A549 (cell line): Measurements from ENCODE around the gene COG5. TPM values are rescaled to one million over a fixed set of nuclear protein-coding genes. Genes with fewer than 3 reads are reported as not detected.
"Not testable (repeated sequence)": the region's sequence is repeated elsewhere in the genome, so short reads cannot be mapped to it uniquely, and the experiment has no call there.

Experiments
- ATAC-seq, 2 experiments: fragments of 200-7000 bp in 1 of 2; fragments of >200 bp in 1 of 2; cut with Nextera tagmentation in 1 of 2; cut with Tn5 transposase in 1 of 2; 3 replicates each; pipeline versions ENCODE4 v1.8.0 to v1.9.1; 2018 to 2020; ENCODE audit warnings: mild to moderate bottlenecking in 1 of 2, moderate library complexity in 1 of 2
- CTCF ChIA-PET: fragments of 300-600 bp; sonication (Branson Sonifier 250); formaldehyde crosslinking; extraction: SDS; loops from one replicate; lab custom pipeline; 2021; ENCODE audit warnings: antibody characterized with exemption, inconsistent platforms; lab: Yijun Ruan, JAX
- POLR2A ChIA-PET: fragments of 350-600 bp; formaldehyde crosslinking; extraction: SDS; loops from one replicate; lab custom pipeline; 2021; ENCODE audit warnings: antibody characterized with exemption, inconsistent platforms; lab: Yijun Ruan, JAX
- DNase-seq, 2 experiments: peaks; one replicate each; pipeline versions ENCODE4 v3.0.0 to v3.0.0-alpha.2; 2011 to 2016; ENCODE audit warnings: low read depth in 1 of 2, low spot score in 1 of 2
- FAIRE-seq: peaks from 2 replicates; lab custom pipeline; 2011; peaks lifted over from hg19 to GRCh38; lab: Jason Lieb, UNC
- H3K27ac ChIP-seq, 2 experiments: fragments of >200 bp; sonication (Bioruptor Twin); formaldehyde crosslinking; 3 replicates each; pipeline ENCODE4 v1.5.1; 2016 to 2017
- H3K4me1 ChIP-seq: fragments of >200 bp; sonication (Bioruptor Twin); formaldehyde crosslinking; 3 replicates; pipeline ENCODE4 v1.6.1; 2016
- H3K4me2 ChIP-seq: fragments of >200 bp; sonication (Bioruptor Twin); formaldehyde crosslinking; 3 replicates; pipeline ENCODE4 v1.6.1; 2016
- H3K4me3 ChIP-seq: fragments of >200 bp; sonication (Bioruptor Twin); formaldehyde crosslinking; 3 replicates; pipeline ENCODE4 v1.5.1; 2016
- H3K9me3 ChIP-seq: fragments of >200 bp; sonication (Bioruptor Twin); formaldehyde crosslinking; 3 replicates; pipeline ENCODE4 v1.6.1; 2016
- ATOH8 ChIP-seq: fragments of 250-450 bp; sonication (Bioruptor Pico); IDR thresholded peaks from 2 replicates; pipeline ENCODE4 v1.5.0; 2020; ENCODE audit warnings: low read depth, mild to moderate bottlenecking, moderate library complexity
- CBX2 ChIP-seq: fragments of 200-600 bp; sonication (generic); IDR thresholded peaks from 2 replicates; pipeline ENCODE4 v1.6.1; 2016; ENCODE audit warnings: low read depth, mild to moderate bottlenecking, borderline replicate concordance
- CEBPB ChIP-seq, 2 experiments: fragments of >200 bp in 1 of 2; sonication (Bioruptor Twin) in 1 of 2; formaldehyde crosslinking in 1 of 2; IDR thresholded peaks; 2 replicates each; pipeline ENCODE4 v1.6.1; 2012 to 2016
- CHD2 ChIP-seq: fragments of 150-350 bp; IDR thresholded peaks from 2 replicates; pipeline ENCODE4 v1.6.1; 2014; ENCODE audit warnings: low read length; ENCODE audit not compliant: partially characterized antibody
- CTCF ChIP-seq: fragments of >200 bp; sonication (Bioruptor Twin); formaldehyde crosslinking; IDR thresholded peaks from 3 replicates; pipeline ENCODE4 v1.5.1; 2016
- E2F6 ChIP-seq: IDR thresholded peaks from 2 replicates; pipeline ENCODE4 v1.6.1; 2012; ENCODE audit warnings: low read depth, borderline replicate concordance
- EP300 ChIP-seq, 2 experiments: fragments of >200 bp; sonication (Bioruptor Twin); formaldehyde crosslinking; IDR thresholded peaks; 2 replicates in 1 of 2; 3 replicates in 1 of 2; pipeline ENCODE4 v1.6.1; 2016 to 2017
- FOSB ChIP-seq: fragments of 250-450 bp; sonication (Bioruptor Pico); IDR thresholded peaks from 2 replicates; pipeline ENCODE4 v1.5.0; 2020; ENCODE audit warnings: mild to moderate bottlenecking, moderate library complexity
- FOXS1 ChIP-seq: fragments of 250-450 bp; sonication (Bioruptor Pico); IDR thresholded peaks from 2 replicates; pipeline ENCODE4 v1.5.0; 2020; ENCODE audit warnings: mild to moderate bottlenecking, moderate library complexity
- GATA3 ChIP-seq: IDR thresholded peaks from 2 replicates; pipeline ENCODE4 v1.6.1; 2012; ENCODE audit warnings: borderline replicate concordance
- HES2 ChIP-seq: fragments of >200 bp; sonication (Bioruptor Twin); formaldehyde crosslinking; IDR thresholded peaks from 2 replicates; pipeline ENCODE4 v1.6.1; 2016
- HMGXB4 ChIP-seq: fragments of 250-450 bp; sonication (Bioruptor Pico); IDR thresholded peaks from 2 replicates; pipeline ENCODE4 v1.5.0; 2021; ENCODE audit warnings: mild to moderate bottlenecking, moderate library complexity, borderline replicate concordance
- JUNB ChIP-seq: fragments of >200 bp; sonication (Bioruptor Twin); formaldehyde crosslinking; IDR thresholded peaks from 2 replicates; pipeline ENCODE4 v1.6.1; 2016
- KDM1A ChIP-seq: fragments of 200-600 bp; sonication (generic); IDR thresholded peaks from 2 replicates; pipeline ENCODE4 v1.6.1; 2016; ENCODE audit warnings: low read depth, mild to moderate bottlenecking
- MAFK ChIP-seq: fragments of 450-650 bp; IDR thresholded peaks from 2 replicates; pipeline ENCODE4 v1.6.1; 2014; ENCODE audit not compliant: partially characterized antibody
- MAZ ChIP-seq: fragments of 150-350 bp; IDR thresholded peaks from 2 replicates; pipeline ENCODE4 v1.6.1; 2014; ENCODE audit warnings: antibody characterized with exemption, low read depth, low read length, borderline replicate concordance
- RFX5 ChIP-seq: fragments of 450-650 bp; IDR thresholded peaks from 2 replicates; pipeline ENCODE4 v1.7.1; 2014; ENCODE audit warnings: antibody characterized with exemption, mild to moderate bottlenecking, moderate library complexity
- ZFP36 ChIP-seq: fragments of 450-650 bp; IDR thresholded peaks from 2 replicates; pipeline ENCODE4 v1.6.1; 2014; ENCODE audit warnings: borderline replicate concordance; ENCODE audit not compliant: partially characterized antibody
- ZSCAN20 ChIP-seq: fragments of 250-450 bp; sonication (Bioruptor Pico); IDR thresholded peaks from 2 replicates; pipeline ENCODE4 v1.8.0; 2022; ENCODE audit warnings: mild to moderate bottlenecking, moderate library complexity
- WGBS: methylation state at CpG from one replicate; pipeline ENCODE4 v1.1.6; 2017; ENCODE audit errors: missing lambda C conversion rate; 5-methylcytosine and 5-hydroxymethylcytosine counted together
- polyA plus RNA-seq, 4 experiments: library from polyadenylated mRNA; depleted of rRNA in 3 of 4; stranded (reverse); fragments of >200 nt; fragmentation: RNase III in 1 of 4; extraction: RNeasy Plus Mini Kit Qiagen cat#74134 plus additional on column Dnase treatment in 1 of 4; gene quantifications; 2 replicates in 3 of 4; 3 replicates in 1 of 4; pipeline ENCODE4 v1.2.3, GENCODE V29; 2011 to 2017

The COG5 gene
- polyA plus RNA-seq, 2 of the 4 experiments (the other 2 are of a cell fraction): 22.5 to 44.0 TPM

- Histone ChIP-seq H3K4me2 (no peak overlapping the region), H3K27ac (no peak overlapping the region), H3K4me1 (no peaks in the 10 kb centered on the region), H3K4me3 (no peak overlapping the region), H3K9me3 (no peaks in the 10 kb centered on the region)
- no peak for FAIRE-seq
- POLR2A ChIA-PET: no interaction called here
- WGBS: 60% methylated on average over 2 of the region's 2 CpGs
- ATAC-seq: no peak
- no peak for TF ChIP-seq CEBPB (IDR thresholded peaks at IDR 0.05)
- TF ChIP-seq MAFK: no peak
- TF ChIP-seq FOXS1 (CRISPR knock-in tag): no peak
- TF ChIP-seq RFX5: no peak
- no peak for TF ChIP-seq KDM1A
- no peak for TF ChIP-seq CTCF
- TF ChIP-seq GATA3: no peak
- TF ChIP-seq CBX2: no peak
- no peak for TF ChIP-seq FOSB (CRISPR knock-in tag)
- TF ChIP-seq ZSCAN20 (CRISPR knock-in tag): no peak
- no peak for DNase-seq
- CTCF ChIA-PET: interaction anchor here (2.5 kb wide), 1 partner anchor 11 kb away, joined by 18 read pairs; no protein-coding TSS in a partner anchor
These were observed 405.7 kb downstream of the COG5 start for GRCh38 chr7:107158028-107158427.

GRCh38 chr7:107157091-107157490 lies 406.6 kb downstream of the COG5 start:
- POLR2A ChIA-PET: interaction anchor here (1.0 kb wide), 1 partner anchor 12 kb away, joined by 3 read pairs; the partner anchor contains the start of gene HBP1
- FAIRE-seq (no peak), ATAC-seq (no peak), DNase-seq (no peak)
- H3K27ac ChIP-seq: no peak overlapping the region
- no peaks in the 10 kb centered on the region for H3K9me3 ChIP-seq
- no peak overlapping the region for H3K4me2 ChIP-seq
- H3K4me1 ChIP-seq: no peaks in the 10 kb centered on the region
- CTCF ChIA-PET: interaction anchor here (1.3 to 2.5 kb wide), 3 partner anchors 10 to 364 kb away, joined by 3 to 18 read pairs (median 5); no protein-coding TSS in a partner anchor
- no peak for TF ChIP-seq JUNB
- TF ChIP-seq ZFP36: no peak
- no peak for TF ChIP-seq MAZ
- TF ChIP-seq CHD2: no peak
- no peak for TF ChIP-seq ZSCAN20 (CRISPR knock-in tag)
- no peak overlapping the region for H3K4me3 ChIP-seq
- WGBS: 81% methylated on average over 7 of the region's 7 CpGs

- H3K27ac ChIP-seq, DNase-seq, H3K4me3 ChIP-seq, FAIRE-seq, ATAC-seq, POLR2A ChIA-PET, H3K9me3 ChIP-seq, H3K4me2 ChIP-seq, H3K4me1 ChIP-seq: not testable (repeated sequence)
- CTCF ChIA-PET: interaction anchor here (1.0 to 2.5 kb wide), 2 partner anchors 8 to 208 kb away, joined by 4 to 18 read pairs; no protein-coding TSS in a partner anchor
- 50% methylated on average over 3 of the region's 3 CpGs for WGBS
These were observed 408.0 kb downstream of the COG5 start for GRCh38 chr7:107155726-107156125.

GRCh38 chr7:107154826-107155225 lies 408.9 kb downstream of the COG5 start:
- POLR2A ChIA-PET: no interaction called here
- CTCF ChIA-PET: no interaction called here
- DNase-seq (no peak), ATAC-seq (no peak), FAIRE-seq (no peak)
- no peak overlapping the region for H3K4me3 ChIP-seq
- 85% methylated on average over 6 of the region's 6 CpGs for WGBS
- H3K4me2 ChIP-seq: no peak overlapping the region
- no peak overlapping the region for H3K27ac ChIP-seq
- H3K4me1 ChIP-seq: no peaks in the 10 kb centered on the region
- no peak for TF ChIP-seq EP300 (IDR thresholded peaks at IDR 0.05)
- no peak for TF ChIP-seq FOSB (CRISPR knock-in tag)
- no peak for TF ChIP-seq HMGXB4
- no peak for TF ChIP-seq ATOH8 (CRISPR knock-in tag)
- no peak for TF ChIP-seq HES2
- TF ChIP-seq E2F6: no peak
- no peaks in the 10 kb centered on the region for H3K9me3 ChIP-seq
